Esophagus squamous epithelium (tissue), 4 donors: Measurements from ENCODE around the gene CD86.

ENCODE experiments used
- POLR2A ChIP-seq, 4 donors: fragments of 450-650 bp; IDR thresholded peaks; one replicate each; pipeline ENCODE4 v1.6.1; 2017; ENCODE audit warnings: antibody characterized with exemption in 4 of 4, mild to moderate bottlenecking in 4 of 4, moderate library complexity in 3 of 4
- TF ChIP-seq, protein P1 (sequence below), 6 experiments: fragments of 450-650 bp in 4 of 6; fragments of 200-600 bp in 2 of 6; sonication (generic) in 2 of 6; IDR thresholded peaks; one replicate each; pipeline ENCODE4 v1.5.1; 2016 to 2019; ENCODE audit warnings: antibody characterized with exemption in 6 of 6, mild to moderate bottlenecking in 4 of 6, moderate library complexity in 4 of 6

DNA sequence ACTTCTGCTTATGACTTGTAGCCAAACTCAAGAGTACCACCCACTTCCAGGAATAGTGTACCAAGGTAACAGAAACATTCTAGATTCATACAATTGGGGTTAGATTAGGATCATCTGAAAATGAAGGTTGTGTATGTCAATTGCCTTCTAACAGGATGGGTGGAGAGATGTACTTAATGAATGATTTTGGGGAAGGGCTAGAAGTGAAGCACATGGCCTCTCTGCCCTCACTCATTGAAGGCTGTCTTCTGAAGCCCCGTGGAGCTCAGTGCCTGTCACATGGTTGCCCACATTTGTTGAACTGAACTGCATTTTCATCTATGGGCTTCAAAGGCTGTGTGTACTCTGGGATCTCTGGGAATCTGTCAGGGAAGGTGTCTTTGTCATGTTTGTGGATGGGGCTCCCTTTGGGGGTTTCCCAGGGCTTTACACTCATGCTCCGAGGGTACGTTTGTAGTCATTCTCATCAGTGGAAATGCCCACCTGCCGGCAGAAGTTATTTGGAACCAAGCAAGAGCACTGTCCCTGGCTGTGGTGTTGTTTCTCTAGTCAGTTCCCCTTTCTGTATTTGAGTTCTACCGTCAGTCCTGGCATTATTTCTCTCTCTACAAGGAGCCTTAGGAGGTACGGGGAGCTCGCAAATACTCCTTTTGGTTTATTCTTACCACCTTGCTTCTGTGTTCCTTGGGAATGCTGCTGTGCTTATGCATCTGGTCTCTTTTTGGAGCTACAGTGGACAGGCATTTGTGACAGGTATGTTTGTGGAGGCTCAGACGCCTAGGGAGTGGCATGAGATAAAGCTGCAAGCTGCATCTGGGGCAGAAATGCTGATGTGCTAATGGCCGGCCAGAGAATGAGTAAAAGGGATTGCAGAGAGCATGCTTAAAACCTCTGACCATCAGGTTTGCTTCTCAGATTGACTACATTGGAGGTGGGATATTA, 22.4 kb downstream of the CD86 start:
- TF ChIP-seq, protein P1, sequence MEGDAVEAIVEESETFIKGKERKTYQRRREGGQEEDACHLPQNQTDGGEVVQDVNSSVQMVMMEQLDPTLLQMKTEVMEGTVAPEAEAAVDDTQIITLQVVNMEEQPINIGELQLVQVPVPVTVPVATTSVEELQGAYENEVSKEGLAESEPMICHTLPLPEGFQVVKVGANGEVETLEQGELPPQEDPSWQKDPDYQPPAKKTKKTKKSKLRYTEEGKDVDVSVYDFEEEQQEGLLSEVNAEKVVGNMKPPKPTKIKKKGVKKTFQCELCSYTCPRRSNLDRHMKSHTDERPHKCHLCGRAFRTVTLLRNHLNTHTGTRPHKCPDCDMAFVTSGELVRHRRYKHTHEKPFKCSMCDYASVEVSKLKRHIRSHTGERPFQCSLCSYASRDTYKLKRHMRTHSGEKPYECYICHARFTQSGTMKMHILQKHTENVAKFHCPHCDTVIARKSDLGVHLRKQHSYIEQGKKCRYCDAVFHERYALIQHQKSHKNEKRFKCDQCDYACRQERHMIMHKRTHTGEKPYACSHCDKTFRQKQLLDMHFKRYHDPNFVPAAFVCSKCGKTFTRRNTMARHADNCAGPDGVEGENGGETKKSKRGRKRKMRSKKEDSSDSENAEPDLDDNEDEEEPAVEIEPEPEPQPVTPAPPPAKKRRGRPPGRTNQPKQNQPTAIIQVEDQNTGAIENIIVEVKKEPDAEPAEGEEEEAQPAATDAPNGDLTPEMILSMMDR (IDR thresholded peaks at IDR 0.05) = no peak
- TF ChIP-seq POLR2A (IDR thresholded peaks at IDR 0.05) = no peak
